Bone marrow (tissue), 2 donors: ENCODE results near the gene KRTAP10-7.
"Not testable (repeated sequence)": the region's sequence is repeated elsewhere in the genome, so short reads cannot be mapped to it uniquely, and the experiment has no call there.

Experiments used
- DNase-seq, 2 donors: peaks; one replicate each; lab custom pipeline; 2025; lab: John Stamatoyannopoulos, UW

Gene KRTAP10-7

DNA sequence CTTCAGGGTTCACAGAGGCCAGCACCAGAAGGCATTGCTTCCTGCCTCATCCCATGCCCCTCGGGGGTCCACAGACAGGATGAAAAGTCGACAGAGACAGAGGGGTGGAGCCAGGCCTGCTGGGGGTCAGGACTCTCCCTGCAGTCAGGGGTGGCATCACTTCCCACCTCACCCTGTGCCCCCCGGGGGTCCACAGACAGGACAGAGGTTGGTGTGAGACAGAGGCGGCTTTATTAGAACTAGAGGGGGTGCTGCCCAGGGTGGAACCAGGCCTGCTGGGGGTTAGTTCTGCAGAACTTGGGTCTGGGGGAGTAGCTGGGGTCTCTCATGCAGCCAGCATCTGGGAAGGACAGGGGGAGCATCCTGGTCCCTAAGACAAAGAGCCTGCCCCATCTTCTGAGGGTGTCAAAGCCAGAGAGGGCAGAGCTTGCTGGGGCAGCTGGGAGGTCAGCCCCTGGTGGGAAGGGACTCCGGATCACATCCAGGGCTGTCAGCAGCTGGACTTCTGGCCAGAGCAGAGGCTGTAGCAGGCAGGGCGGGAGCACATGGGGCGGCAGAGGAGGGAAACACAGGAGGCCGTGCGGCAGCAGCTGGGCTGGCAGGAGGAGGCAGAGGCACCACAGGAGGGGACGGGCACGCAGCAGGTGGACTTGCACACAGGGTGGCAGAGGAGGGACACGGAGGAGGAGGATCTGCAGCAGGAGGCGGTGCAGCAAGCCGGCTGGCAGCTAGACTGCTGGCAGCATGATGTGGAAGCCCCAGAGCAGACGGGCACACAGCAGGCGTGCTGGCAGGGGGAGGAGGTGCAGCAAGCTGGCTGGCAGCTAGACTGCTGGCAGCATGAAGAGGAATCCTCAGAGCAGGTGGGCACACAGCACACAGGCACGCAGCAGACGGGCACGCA lies 9.2 kb upstream of the KRTAP10-7 start:
- DNase-seq, result not testable (repeated sequence)

GRCh38 chr21:44591801-44592130 lies 8.6 kb upstream of the KRTAP10-7 start:
- not testable (repeated sequence) for DNase-seq

DNA sequence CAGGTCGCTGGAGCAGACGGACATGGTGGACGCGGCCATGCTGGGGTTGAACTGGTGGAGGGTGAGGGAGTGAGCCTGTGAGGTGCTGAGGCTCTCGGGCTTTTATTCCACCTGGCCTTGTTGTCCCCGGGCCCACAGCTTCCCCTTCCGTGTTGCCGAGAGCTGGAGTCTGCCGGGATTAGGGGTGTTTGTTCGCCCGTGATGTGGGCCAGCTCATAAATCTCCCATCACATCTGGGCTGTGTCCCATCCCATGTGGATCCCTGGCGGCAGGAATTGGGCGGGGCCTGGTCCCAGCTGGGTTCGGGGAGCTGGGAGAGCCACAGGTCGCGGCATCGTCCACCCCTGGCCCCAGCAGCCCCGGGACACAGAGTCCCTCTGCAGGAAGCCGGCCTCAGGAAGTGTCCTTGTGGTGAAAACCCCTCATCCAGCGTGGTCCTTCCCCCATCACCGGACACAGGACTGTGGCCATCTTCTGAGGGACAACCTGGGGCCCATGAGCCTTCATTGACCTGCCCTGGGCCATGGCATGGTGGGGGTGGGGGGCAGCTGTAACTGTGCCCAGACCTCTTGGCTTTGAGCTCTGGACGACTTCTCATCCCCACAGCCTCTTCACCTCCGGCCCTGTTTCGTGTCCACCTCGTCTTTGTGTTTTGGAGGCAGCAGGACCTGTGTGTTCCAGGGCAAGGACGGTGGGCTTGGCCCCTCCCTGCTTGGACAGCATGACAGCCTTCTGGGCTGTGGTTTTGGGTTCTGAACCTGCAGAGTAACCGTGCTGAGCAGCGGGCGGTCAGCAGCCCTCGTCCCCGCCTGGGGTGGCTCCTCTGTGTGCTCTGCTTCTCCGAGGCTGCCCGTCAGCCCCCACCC lies 7.7 kb upstream of the KRTAP10-7 start, which contains the start of gene KRTAP10-6:
Gene KRTAP10-6, minus strand, starts transcription at position 60 of the 866 bp plus-strand sequence. Its CDS starts 21 bp downstream, at position 39.
- no peak for DNase-seq

GRCh38 chr21:44593598-44594405 lies 6.6 kb upstream of the KRTAP10-7 start:
- no peak for DNase-seq

- DNase-seq, result no peak
Measured at GRCh38 chr21:44594406-44594916, 5.9 kb upstream of the KRTAP10-7 start.

DNA sequence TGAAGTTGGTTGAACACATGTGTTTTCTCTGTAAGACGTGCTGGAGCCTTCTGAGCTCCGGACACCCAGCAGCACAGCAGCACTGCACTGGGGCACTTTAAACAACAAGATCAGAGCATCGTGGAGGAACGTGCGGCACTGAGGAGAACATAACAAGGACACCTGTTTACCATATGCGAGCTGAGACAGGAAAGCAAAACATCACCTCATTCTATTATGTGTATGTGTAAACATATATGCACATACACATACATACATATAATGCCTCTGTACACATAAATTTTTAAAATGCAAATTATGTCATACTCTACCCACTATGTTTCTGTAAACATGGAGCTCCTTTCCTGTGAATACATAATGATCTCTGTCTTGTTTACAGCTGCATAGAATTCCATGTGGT lies 4.9 kb upstream of the KRTAP10-7 start:
- DNase-seq, result no peak

GRCh38 chr21:44596068-44596725 lies 4.2 kb upstream of the KRTAP10-7 start:
- no peak for DNase-seq

DNA sequence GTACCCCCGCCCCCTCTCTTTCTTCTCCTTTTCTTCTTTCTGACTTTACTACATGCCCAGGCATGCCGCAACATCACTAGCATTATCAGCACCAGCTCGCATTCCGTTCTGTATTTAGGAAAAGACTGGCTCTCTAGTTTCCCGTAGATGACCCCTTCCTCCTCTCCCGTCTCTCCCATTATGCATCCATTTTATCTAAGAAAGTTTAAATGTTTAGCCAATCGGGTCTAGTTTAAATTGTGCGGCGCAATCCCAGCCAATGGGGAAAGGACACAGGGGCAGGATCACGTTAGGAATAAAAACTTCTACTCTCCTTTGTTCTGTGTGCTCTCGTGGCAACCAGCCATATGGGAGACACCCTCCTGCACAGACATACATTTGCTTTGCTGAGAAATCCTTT lies 2.3 kb upstream of the KRTAP10-7 start:
- no peak for DNase-seq

- DNase-seq, result no peak
Measured at GRCh38 chr21:44599264-44600029, 950 bp upstream of the KRTAP10-7 start.

GRCh38 chr21:44601091-44601490 lies 694 bp downstream of the KRTAP10-7 start:
- not testable (repeated sequence) for DNase-seq

GRCh38 chr21:44601596-44602462 lies 1.4 kb downstream of the KRTAP10-7 start:
- DNase-seq, result no peak

- DNase-seq, result no peak
Measured at GRCh38 chr21:44602463-44602850, 2.1 kb downstream of the KRTAP10-7 start.

GRCh38 chr21:44603109-44603875 lies 2.9 kb downstream of the KRTAP10-7 start:
- no peak for DNase-seq

DNA sequence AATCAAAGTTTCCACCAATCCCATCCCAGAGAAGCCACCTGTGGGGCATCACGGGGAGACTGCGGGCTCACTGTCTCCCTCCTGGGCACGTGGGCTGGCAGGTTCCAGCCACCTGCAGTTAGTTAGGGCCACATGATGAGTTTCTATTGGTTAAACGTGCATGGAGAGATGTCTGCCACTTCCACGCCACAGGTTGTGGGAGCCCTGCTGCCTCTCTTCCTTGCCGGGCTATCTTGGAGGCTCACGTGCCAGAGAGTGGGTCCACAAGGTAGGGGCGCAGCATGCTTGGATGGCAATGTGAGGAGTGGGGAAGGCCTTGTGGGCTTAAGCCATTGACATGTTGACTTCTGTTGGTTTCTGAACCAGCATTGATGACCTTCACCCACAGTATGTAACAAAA lies 3.5 kb downstream of the KRTAP10-7 start:
- DNase-seq, result no peak

GRCh38 chr21:44606495-44606894 lies 6.1 kb downstream of the KRTAP10-7 start:
- DNase-seq, result no peak

GRCh38 chr21:44609193-44609592 lies 8.8 kb downstream of the KRTAP10-7 start:
- no peak for DNase-seq

DNA sequence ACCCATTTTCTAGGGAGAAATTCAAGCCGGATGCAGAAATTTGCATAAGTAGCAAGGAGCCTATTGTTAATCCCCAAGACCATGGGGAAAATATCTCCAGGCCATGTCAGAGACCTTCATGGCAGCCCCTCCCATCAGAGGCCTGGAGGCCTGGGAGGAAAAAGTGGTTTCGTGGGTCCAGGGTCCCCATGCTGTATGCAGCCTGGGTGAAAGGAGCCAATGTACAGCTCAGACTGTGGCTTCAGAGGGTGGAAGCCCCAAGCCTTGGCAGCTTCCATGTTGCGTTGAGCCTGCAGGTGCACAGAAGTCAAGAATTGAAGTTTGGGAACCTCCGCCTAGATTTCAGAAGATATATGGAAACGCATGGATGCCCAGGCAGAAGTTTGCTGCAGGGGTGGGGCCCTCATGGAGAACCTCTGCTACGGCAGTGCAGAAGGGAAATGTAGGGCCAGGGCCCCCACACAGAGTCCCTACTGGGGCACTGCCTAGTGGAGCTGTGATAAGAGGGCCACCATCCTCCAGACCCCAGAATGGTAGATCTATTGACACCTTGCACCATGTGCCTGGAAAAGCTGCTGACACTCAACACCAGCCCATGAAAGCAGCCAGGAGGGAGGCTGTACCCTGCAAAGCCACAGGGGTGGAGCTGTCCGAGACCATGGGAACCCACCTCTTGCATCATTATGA lies 9.9 kb downstream of the KRTAP10-7 start:
- DNase-seq, result not testable (repeated sequence)

- no peak for DNase-seq
Measured at GRCh38 chr21:44611551-44611950, 11.2 kb downstream of the KRTAP10-7 start.
